ENCODE results near the gene ROPN1B.
"Not testable (repeated sequence)": the region's sequence is repeated elsewhere in the genome, so short reads cannot be mapped to it uniquely, and the experiment has no call there.

Gene ROPN1B

DNA sequence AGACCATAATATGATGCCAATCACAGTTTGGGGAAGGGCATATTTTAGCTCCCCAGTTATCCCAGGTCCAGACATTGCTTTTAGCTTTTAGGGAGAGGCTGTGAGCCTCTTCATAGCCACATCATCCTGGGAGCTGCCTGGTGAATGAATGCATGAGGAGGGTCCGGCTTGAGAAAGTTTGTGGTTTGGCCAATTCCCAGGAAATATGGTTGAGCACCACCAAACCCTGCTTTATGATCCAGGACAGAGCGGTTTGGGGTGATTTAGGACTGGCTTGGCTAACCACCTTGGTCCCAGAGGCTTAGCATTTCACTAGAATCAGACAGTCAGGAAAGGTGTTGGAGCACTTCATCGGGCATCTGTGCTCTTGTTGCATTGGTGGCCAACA, 7.0 kb downstream of the ROPN1B start:
- H3K4me3 ChIP-seq (ENCODE audit: low read length); H3K36me3 ChIP-seq (ENCODE audit: insufficient read depth, low read length); H3K9me3 ChIP-seq (replicated peaks; ENCODE audit: low read length); H3K4me2 ChIP-seq (ENCODE audit: low read length); H3K9ac ChIP-seq (ENCODE audit: low read depth, low read length): not testable (repeated sequence)
- Histone ChIP-seq H3K27me3 (ENCODE audit: control insufficient read depth, insufficient read depth, low read length) (peaks cover 15% of the 10 kb centered on the region), H3K4me1 (ENCODE audit: control insufficient read depth, insufficient read depth, low read length) (peaks cover 12% of the 10 kb centered on the region)

DNA sequence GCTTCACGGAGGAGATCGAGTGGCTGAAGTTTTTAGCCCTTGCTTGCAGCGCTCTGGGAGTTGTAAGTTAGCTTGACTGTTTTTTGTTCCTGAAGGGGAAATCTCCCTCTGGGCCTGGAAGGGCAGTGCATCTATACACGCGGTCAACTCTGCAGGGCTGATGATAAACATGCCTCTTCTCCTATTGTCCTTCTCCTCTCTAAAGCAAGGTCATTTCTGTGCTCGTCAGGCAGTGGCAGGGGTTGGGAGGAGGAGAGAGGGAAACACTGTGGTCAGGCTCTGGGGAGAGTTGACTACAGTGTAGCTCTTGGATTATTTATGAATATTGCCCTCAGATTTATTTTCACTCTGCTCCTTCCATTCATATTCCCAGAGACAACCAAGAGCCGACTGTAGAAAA, 8.1 kb downstream of the ROPN1B start:
- not testable (repeated sequence) for H3K27me3 ChIP-seq (ENCODE audit: control insufficient read depth, insufficient read depth, low read length); H3K4me3 ChIP-seq (ENCODE audit: low read length); H3K4me2 ChIP-seq (ENCODE audit: low read length); H3K9ac ChIP-seq (ENCODE audit: low read depth, low read length); H3K9me3 ChIP-seq (replicated peaks; ENCODE audit: low read length); H3K36me3 ChIP-seq (ENCODE audit: insufficient read depth, low read length); H3K4me1 ChIP-seq (ENCODE audit: control insufficient read depth, insufficient read depth, low read length)

DNA sequence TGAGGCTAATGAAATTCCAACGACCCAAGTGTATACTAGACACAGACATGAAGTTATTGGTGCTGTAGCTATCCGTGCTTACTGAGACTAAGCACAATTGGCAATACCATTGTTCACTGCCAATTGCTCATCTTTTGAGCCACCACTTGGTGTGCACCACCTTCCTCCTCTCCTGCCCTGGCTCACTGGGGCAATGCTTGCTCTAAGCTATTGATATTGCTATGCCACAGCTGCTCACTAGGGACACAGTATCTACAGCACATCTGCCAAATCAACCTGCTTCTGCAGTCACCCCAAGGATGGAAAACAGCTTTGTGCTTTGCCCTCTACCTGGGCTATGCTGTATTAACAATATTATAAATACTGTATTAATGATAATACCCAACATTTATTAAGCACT, 16.0 kb downstream of the ROPN1B start:
- not testable (repeated sequence) for H3K4me3 ChIP-seq (ENCODE audit: low read length); H3K36me3 ChIP-seq (ENCODE audit: insufficient read depth, low read length); H3K9ac ChIP-seq (ENCODE audit: low read depth, low read length); H3K4me1 ChIP-seq (ENCODE audit: control insufficient read depth, insufficient read depth, low read length); H3K9me3 ChIP-seq (replicated peaks; ENCODE audit: low read length); H3K4me2 ChIP-seq (ENCODE audit: low read length)
- H3K27me3 ChIP-seq (ENCODE audit: control insufficient read depth, insufficient read depth, low read length) = peaks cover 10% of the 10 kb centered on the region

DNA sequence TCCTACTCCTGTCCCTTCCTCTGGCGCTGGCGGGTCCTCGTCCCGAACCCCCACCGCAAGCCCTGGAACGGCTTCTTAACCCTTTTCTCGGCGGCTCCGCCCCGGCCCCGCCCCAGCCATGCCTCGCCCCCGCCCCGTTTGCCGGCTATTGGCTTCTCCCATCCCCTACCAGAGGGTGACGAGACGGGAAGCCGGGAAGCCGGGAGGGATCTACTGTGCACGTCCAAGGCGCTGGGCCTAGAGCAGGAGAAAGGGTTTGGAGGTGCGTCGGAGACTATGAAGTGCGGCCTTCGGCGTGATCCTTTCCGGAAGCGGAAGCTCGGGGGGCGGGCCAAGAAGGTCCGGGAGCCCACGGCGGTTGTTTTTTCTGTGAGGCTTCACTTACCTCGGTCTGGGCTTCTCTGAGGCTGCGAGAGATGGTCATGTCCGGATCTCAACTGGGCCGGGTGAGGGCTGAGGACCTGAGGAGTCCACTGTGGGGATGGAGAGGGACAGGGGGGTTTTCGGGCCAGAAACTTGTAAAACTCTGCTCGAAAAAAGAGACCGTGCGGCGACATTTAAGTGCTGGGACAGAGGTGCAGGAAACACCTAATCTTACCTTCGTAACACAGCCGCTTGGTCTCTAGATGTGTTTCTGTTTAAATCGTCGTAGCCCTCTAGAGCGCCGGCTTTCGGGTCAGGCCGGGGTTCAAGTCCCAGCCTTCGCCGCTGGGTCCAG, 21.4 kb downstream of the ROPN1B start:
- H3K9ac ChIP-seq (ENCODE audit: low read depth, low read length) = peak overlapping the region; percentile 88
- no peaks in the 10 kb centered on the region for H3K36me3 ChIP-seq (ENCODE audit: insufficient read depth, low read length)
- H3K27me3 ChIP-seq (ENCODE audit: control insufficient read depth, insufficient read depth, low read length) = peaks cover 10% of the 10 kb centered on the region
- H3K4me1 ChIP-seq (ENCODE audit: control insufficient read depth, insufficient read depth, low read length) = no peaks in the 10 kb centered on the region
- no peaks in the 10 kb centered on the region for H3K9me3 ChIP-seq (replicated peaks; ENCODE audit: low read length)
- H3K4me3 ChIP-seq (ENCODE audit: low read length) = peak overlapping the region; percentile 77
- peak overlapping the region; percentile 86 for H3K4me2 ChIP-seq (ENCODE audit: low read length)

DNA sequence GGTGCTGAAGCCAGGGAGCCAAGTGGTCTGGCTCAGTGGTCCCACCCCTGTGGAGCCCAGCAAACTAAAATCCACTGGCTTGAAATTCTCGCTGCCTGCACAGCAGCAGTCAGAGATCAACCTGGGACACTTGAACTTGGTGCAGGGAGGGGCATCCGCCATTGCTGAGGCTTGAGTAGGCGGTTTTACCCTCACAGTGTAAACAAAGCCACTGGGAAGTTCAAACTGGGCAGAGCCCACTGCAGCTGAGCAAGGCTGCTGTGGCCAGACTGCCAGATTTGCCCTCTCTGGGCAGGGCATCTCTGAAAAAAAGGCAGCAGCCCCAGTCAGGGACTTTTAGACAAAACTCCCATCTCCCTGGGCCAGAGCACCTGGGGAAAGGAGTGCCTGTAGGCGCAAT, 27.8 kb downstream of the ROPN1B start:
- not testable (repeated sequence) for H3K27me3 ChIP-seq (ENCODE audit: control insufficient read depth, insufficient read depth, low read length); H3K36me3 ChIP-seq (ENCODE audit: insufficient read depth, low read length); H3K4me3 ChIP-seq (ENCODE audit: low read length); H3K4me1 ChIP-seq (ENCODE audit: control insufficient read depth, insufficient read depth, low read length); H3K4me2 ChIP-seq (ENCODE audit: low read length); H3K9me3 ChIP-seq (replicated peaks; ENCODE audit: low read length); H3K9ac ChIP-seq (ENCODE audit: low read depth, low read length)

DNA sequence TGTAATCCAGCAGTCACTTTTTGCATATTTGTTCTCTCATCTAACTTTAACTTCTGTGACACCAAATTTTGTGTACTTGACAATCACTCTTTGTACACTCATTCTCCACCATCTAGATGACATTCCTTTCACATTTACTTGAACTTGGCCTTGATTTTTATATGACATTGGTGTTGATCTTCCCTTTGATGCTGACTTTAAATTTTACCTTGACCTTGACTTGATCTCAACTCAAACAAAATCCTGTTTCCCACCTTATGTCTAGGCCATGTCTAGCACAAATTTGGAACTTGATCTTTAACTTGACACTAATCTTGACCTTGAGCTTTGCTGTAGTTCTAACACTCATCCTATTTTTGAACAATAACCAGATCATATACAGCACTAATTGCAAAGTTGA, 33.2 kb downstream of the ROPN1B start:
- H3K4me2 ChIP-seq (ENCODE audit: low read length) = no peak overlapping the region
- peaks cover 8% of the 10 kb centered on the region for H3K36me3 ChIP-seq (ENCODE audit: insufficient read depth, low read length)
- H3K4me3 ChIP-seq (ENCODE audit: low read length) = no peak overlapping the region
- peaks cover 16% of the 10 kb centered on the region for H3K4me1 ChIP-seq (ENCODE audit: control insufficient read depth, insufficient read depth, low read length)
- no peaks in the 10 kb centered on the region for H3K9me3 ChIP-seq (replicated peaks; ENCODE audit: low read length)
- H3K27me3 ChIP-seq (ENCODE audit: control insufficient read depth, insufficient read depth, low read length) = no peaks in the 10 kb centered on the region
- H3K9ac ChIP-seq (ENCODE audit: low read depth, low read length) = no peak overlapping the region

DNA sequence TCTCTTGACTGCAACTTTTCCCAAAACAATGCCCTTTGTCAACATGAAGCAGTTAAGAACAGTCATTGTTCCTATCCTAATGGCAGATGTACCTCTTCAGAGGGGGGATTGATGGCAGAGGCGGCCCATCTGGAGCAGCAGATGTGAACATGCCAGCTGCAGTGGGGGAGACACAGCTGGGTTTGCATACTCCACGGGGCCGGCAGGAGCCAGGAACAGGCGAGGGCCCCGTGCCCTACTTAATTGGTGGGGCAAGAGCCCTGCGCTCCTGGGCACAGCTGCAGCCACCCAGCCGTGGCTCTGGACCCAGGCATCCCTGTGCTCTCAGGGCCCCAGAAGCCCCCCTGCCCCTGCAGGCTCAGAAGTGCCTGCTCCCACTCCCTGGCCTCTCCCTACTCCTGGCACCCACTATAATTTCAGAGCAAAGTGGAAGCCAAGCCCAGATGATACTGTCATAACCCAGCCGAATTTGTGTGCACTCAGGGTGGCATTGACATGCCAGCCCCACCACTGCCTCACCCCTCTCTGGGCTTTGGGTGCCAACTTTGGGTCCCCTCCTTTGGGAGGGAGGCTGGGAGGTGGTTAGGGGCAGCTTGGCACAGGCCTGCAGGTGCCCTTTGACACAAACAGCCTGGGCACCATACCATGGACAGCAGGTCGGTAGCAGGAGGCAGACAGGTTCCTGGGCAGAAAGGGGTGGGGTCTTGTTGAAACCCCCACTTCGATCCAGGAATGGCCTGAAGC, 34.6 kb downstream of the ROPN1B start:
- H3K9me3 ChIP-seq (replicated peaks; ENCODE audit: low read length) = no peaks in the 10 kb centered on the region
- H3K4me3 ChIP-seq (ENCODE audit: low read length) = no peak overlapping the region
- no peaks in the 10 kb centered on the region for H3K27me3 ChIP-seq (ENCODE audit: control insufficient read depth, insufficient read depth, low read length)
- no peak overlapping the region for H3K4me2 ChIP-seq (ENCODE audit: low read length)
- H3K36me3 ChIP-seq (ENCODE audit: insufficient read depth, low read length) = peaks cover 10% of the 10 kb centered on the region
- peaks cover 16% of the 10 kb centered on the region for H3K4me1 ChIP-seq (ENCODE audit: control insufficient read depth, insufficient read depth, low read length)
- no peak overlapping the region for H3K9ac ChIP-seq (ENCODE audit: low read depth, low read length)

DNA sequence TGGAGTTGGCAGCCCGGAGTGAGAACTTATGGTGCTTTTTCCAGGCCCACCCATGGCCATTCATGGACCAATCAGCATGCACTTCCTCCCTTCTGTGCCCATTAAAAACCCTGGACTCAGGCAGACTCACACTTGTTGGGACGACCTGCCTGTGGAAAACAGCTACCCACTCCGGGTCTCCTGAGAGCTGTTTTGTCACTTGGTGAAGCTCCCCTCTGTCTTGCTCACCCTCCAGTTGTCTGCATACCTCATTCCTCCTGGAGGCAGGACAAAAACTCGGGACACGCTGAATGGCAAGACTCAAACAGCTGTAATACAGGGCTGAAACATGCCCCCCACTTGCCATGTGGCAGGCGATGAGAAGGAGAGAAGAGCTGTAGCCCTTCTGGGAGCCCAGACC, 35.2 kb downstream of the ROPN1B start:
- H3K9me3 ChIP-seq (replicated peaks; ENCODE audit: low read length) = no peaks in the 10 kb centered on the region
- H3K9ac ChIP-seq (ENCODE audit: low read depth, low read length) = no peak overlapping the region

DNA sequence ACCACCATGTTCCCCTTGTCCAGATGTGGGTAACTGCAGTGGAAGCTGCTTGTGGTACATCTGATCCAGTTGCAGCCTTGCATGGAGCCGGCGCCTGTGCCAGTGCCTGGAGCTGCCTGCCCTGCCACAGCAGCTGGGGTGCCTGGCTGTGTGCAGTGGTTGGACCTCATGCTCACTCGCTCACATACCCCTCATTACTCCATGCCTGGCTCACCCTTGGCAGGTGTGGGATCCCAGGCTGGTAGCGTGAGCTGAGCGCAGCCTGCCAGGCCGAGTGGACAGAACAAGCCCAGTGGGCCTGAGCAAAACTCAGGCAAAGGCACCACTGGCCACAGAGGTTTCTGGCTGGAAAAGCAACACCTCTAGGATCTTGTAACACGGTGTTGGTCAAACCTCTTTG, 35.7 kb downstream of the ROPN1B start:
- Histone ChIP-seq H3K27me3 (ENCODE audit: control insufficient read depth, insufficient read depth, low read length) (no peaks in the 10 kb centered on the region), H3K4me2 (ENCODE audit: low read length) (no peak overlapping the region), H3K4me1 (ENCODE audit: control insufficient read depth, insufficient read depth, low read length) (peaks cover 16% of the 10 kb centered on the region), H3K4me3 (ENCODE audit: low read length) (no peak overlapping the region), H3K9me3 (replicated peaks; ENCODE audit: low read length) (no peaks in the 10 kb centered on the region), H3K36me3 (ENCODE audit: insufficient read depth, low read length) (peaks cover 10% of the 10 kb centered on the region), H3K9ac (ENCODE audit: low read depth, low read length) (no peak overlapping the region)

More for the DNA sequence above, 35.2 kb downstream of the ROPN1B start:
- peaks cover 10% of the 10 kb centered on the region for H3K36me3 ChIP-seq (ENCODE audit: insufficient read depth, low read length)
- H3K27me3 ChIP-seq (ENCODE audit: control insufficient read depth, insufficient read depth, low read length) = no peaks in the 10 kb centered on the region
- peaks cover 16% of the 10 kb centered on the region for H3K4me1 ChIP-seq (ENCODE audit: control insufficient read depth, insufficient read depth, low read length)
- no peak overlapping the region for H3K4me3 ChIP-seq (ENCODE audit: low read length)
- no peak overlapping the region for H3K4me2 ChIP-seq (ENCODE audit: low read length)

DNA sequence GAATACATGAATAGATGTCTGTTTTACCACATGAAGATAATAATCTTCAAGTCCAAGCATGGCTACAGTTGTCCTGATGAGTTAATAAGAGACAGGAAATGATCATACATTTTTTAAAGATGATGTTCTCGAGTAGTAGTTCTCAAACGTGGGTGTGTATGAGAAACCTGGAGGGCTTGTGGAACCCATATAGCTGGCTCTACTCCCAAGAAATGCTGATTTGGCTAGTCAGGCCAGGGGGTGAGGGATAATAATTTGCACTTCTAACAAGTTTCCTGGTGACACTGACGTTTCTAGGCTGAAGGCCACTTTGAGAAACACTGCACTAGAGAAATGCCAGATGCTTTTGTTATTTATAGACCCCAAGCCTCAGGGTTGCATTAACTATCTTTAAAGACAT, 37.0 kb downstream of the ROPN1B start:
- H3K9ac ChIP-seq (ENCODE audit: low read depth, low read length) = no peak overlapping the region
- H3K36me3 ChIP-seq (ENCODE audit: insufficient read depth, low read length) = peaks cover 10% of the 10 kb centered on the region
- H3K4me3 ChIP-seq (ENCODE audit: low read length) = no peak overlapping the region
- H3K27me3 ChIP-seq (ENCODE audit: control insufficient read depth, insufficient read depth, low read length) = no peaks in the 10 kb centered on the region
- H3K9me3 ChIP-seq (replicated peaks; ENCODE audit: low read length) = no peaks in the 10 kb centered on the region
- H3K4me1 ChIP-seq (ENCODE audit: control insufficient read depth, insufficient read depth, low read length) = peaks cover 16% of the 10 kb centered on the region
- peak overlapping the region; percentile 32 for H3K4me2 ChIP-seq (ENCODE audit: low read length)

DNA sequence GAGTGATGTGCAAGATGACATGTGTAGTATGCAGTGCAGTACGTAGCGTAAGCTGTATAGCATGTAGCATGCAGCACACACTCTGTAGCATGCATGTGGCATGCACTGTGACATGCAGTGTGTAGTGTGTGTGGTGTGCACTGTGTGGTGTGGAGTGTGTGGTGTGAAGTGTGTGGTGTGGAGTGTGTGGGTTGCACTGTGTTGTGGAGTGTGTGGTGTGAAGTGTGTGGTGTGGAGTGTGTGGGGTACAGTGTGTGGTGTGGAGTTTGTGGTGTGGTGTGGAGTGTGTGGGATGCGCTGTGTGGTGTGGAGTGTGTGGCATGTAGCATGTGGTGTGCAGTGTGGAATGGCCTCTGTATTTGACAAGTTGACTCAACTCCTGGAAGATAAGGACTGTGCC, 39.2 kb downstream of the ROPN1B start:
- Histone ChIP-seq H3K4me2 (ENCODE audit: low read length) (no peak overlapping the region), H3K9ac (ENCODE audit: low read depth, low read length) (no peak overlapping the region), H3K4me1 (ENCODE audit: control insufficient read depth, insufficient read depth, low read length) (peaks cover 16% of the 10 kb centered on the region), H3K27me3 (ENCODE audit: control insufficient read depth, insufficient read depth, low read length) (no peaks in the 10 kb centered on the region), H3K9me3 (replicated peaks; ENCODE audit: low read length) (no peaks in the 10 kb centered on the region), H3K4me3 (ENCODE audit: low read length) (no peak overlapping the region), H3K36me3 (ENCODE audit: insufficient read depth, low read length) (peaks cover 14% of the 10 kb centered on the region)

DNA sequence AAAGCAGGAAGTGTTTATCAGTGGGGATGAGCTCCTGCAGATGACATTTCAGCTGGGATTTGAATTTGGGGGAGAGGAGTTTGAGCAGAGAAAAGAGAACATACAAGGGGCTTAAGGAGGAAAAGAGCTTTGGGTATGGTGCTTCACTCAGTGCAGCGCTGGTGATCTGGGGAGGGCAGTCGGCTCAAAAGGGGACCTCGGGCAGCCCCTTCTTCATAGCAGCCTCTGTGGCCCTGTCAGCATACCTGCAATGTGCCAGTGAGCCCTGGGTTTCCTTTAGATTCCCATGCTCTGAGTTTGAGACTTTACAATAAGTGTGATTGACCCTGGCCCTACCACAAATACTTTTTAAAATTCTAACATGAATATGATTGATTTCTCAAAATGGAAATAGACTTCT, 40.2 kb downstream of the ROPN1B start:
- H3K27me3 ChIP-seq (ENCODE audit: control insufficient read depth, insufficient read depth, low read length) = no peaks in the 10 kb centered on the region
- H3K9me3 ChIP-seq (replicated peaks; ENCODE audit: low read length) = no peaks in the 10 kb centered on the region
- H3K4me2 ChIP-seq (ENCODE audit: low read length) = no peak overlapping the region
- H3K4me3 ChIP-seq (ENCODE audit: low read length) = no peak overlapping the region
- H3K9ac ChIP-seq (ENCODE audit: low read depth, low read length) = no peak overlapping the region
- H3K36me3 ChIP-seq (ENCODE audit: insufficient read depth, low read length) = peaks cover 14% of the 10 kb centered on the region
- peaks cover 21% of the 10 kb centered on the region for H3K4me1 ChIP-seq (ENCODE audit: control insufficient read depth, insufficient read depth, low read length)
